H1 (cell line): Measurements from ENCODE around the gene MACROD2. TPM values are rescaled to one million over a fixed set of nuclear protein-coding genes. Genes with fewer than 3 reads are reported as not detected.

ENCODE experiments used
- CTCF ChIA-PET: fragments of 300-600 bp; sonication (Branson Sonifier 250); formaldehyde crosslinking; loops from one replicate; lab custom pipeline; 2021; ENCODE audit not compliant: partially characterized antibody; lab: Charles Lee
- POLR2A ChIA-PET: fragments of 300-600 bp; sonication (Branson Sonifier 250); formaldehyde crosslinking; loops from one replicate; lab custom pipeline; 2021; ENCODE audit warnings: inconsistent platforms; ENCODE audit not compliant: partially characterized antibody; lab: Charles Lee
- DNase-seq, 2 experiments: peaks; one replicate each; pipeline versions ENCODE4 v3.0.0 to v3.0.0-alpha.2; 2010 to 2022; ENCODE audit warnings: low spot score in 2 of 2, low read depth in 1 of 2, mixed read lengths in 1 of 2
- FAIRE-seq: peaks from 2 replicates; lab custom pipeline; 2011; peaks lifted over from hg19 to GRCh38; lab: Jason Lieb, UNC
- H2AFZ ChIP-seq: 2 replicates; pipeline ENCODE4 v1.8.1; 2012; ENCODE audit warnings: low read length, inconsistent platforms
- H2AK5ac ChIP-seq: 2 replicates; pipeline ENCODE4 v1.6.1; 2013; ENCODE audit warnings: low read depth, low read length
- H2BK120ac ChIP-seq: replicated peaks from 2 replicates; pipeline ENCODE3; 2013; ENCODE audit warnings: low read depth, low read length, inconsistent platforms
- H2BK12ac ChIP-seq: 2 replicates; pipeline ENCODE4 v1.6.1; 2013; ENCODE audit warnings: low read depth, low read length
- H2BK15ac ChIP-seq: 2 replicates; pipeline ENCODE4 v1.6.1; 2013; ENCODE audit warnings: low read length
- H2BK20ac ChIP-seq: 2 replicates; pipeline ENCODE4 v1.6.1; 2013; ENCODE audit warnings: low read length
- H2BK5ac ChIP-seq: 2 replicates; pipeline ENCODE4 v1.6.1; 2013; ENCODE audit warnings: low read depth, low read length
- H3K14ac ChIP-seq: 2 replicates; pipeline ENCODE4 v1.6.1; 2013; ENCODE audit warnings: inconsistent platforms; ENCODE audit not compliant: insufficient read length
- H3K18ac ChIP-seq: 2 replicates; pipeline ENCODE4 v1.6.1; 2013; ENCODE audit warnings: low read length; ENCODE audit errors: extremely low read depth
- H3K23ac ChIP-seq: 2 replicates; pipeline ENCODE4 v1.6.1; 2013; ENCODE audit warnings: inconsistent platforms; ENCODE audit not compliant: insufficient read length
- H3K23me2 ChIP-seq: 2 replicates; pipeline ENCODE4 v1.6.1; 2013; ENCODE audit warnings: low read depth, low read length
- H3K27ac ChIP-seq: 2 replicates; pipeline ENCODE4 v1.6.1; 2011; ENCODE audit warnings: low read depth, low read length, inconsistent platforms
- H3K27me3 ChIP-seq, 4 experiments: replicated peaks in 1 of 4; 1 replicate in 1 of 4; 2 replicates in 3 of 4; pipeline versions ENCODE4 v1.6.1 to v1.8.1; 2011 to 2013; ENCODE audit warnings: low read length in 3 of 4, mild to moderate bottlenecking in 3 of 4, inconsistent platforms in 2 of 4, mixed read lengths in 2 of 4, moderate library complexity in 1 of 4; ENCODE audit not compliant: control insufficient read depth in 3 of 4, insufficient read depth in 3 of 4; ENCODE audit errors: extremely low read depth in 1 of 4
- H3K36me3 ChIP-seq, 4 experiments: 2 replicates each; pipeline versions ENCODE4 v1.6.1 to v1.8.1; 2011 to 2013; ENCODE audit warnings: mild to moderate bottlenecking in 4 of 4, low read length in 3 of 4, moderate library complexity in 2 of 4, control low read depth in 1 of 4, inconsistent platforms in 1 of 4; ENCODE audit not compliant: insufficient read depth in 4 of 4, control insufficient read depth in 2 of 4
- H3K4ac ChIP-seq: replicated peaks from 2 replicates; pipeline ENCODE3; 2013; ENCODE audit warnings: low read length, low read depth, mixed read lengths, inconsistent platforms; ENCODE audit not compliant: insufficient read length
- H3K4me1 ChIP-seq, 4 experiments: replicated peaks in 1 of 4; 1 replicate in 1 of 4; 2 replicates in 3 of 4; pipeline versions ENCODE4 v1.6.1 to v1.8.1; 2011 to 2013; ENCODE audit warnings: low read length in 3 of 4, inconsistent platforms in 2 of 4, mixed read lengths in 1 of 4; ENCODE audit not compliant: insufficient read depth in 4 of 4, control insufficient read depth in 3 of 4
- H3K4me2 ChIP-seq, 2 experiments: 2 replicates each; pipeline versions ENCODE4 v1.6.1 to v1.8.1; 2011 to 2013; ENCODE audit warnings: low read depth in 2 of 2, low read length in 2 of 2, control low read depth in 1 of 2, inconsistent platforms in 1 of 2, mild to moderate bottlenecking in 1 of 2; ENCODE audit not compliant: insufficient read depth in 1 of 2
- H3K4me3 ChIP-seq, 4 experiments: fragments of 200-600, 300-600 bp in 1 of 4; sonication (generic), shearing (Covaris generic), sonication (Bioruptor Twin) in 1 of 4; 2 replicates each; pipeline versions ENCODE4 v1.5.1 to v1.8.1; 2011 to 2016; ENCODE audit warnings: low read length in 4 of 4, low read depth in 3 of 4, control low read depth in 2 of 4, inconsistent platforms in 2 of 4, mild to moderate bottlenecking in 2 of 4, mixed read lengths in 1 of 4, moderate library complexity in 1 of 4; ENCODE audit not compliant: insufficient read depth in 2 of 4; ENCODE audit errors: extremely low read depth in 1 of 4
- H3K56ac ChIP-seq: replicated peaks from 2 replicates; pipeline ENCODE3; 2013; ENCODE audit warnings: low read depth, mild to moderate bottlenecking, mixed read lengths, low read length, inconsistent platforms; ENCODE audit not compliant: insufficient read length
- H3K79me1 ChIP-seq: 2 replicates; pipeline ENCODE4 v1.6.1; 2013; ENCODE audit warnings: low read depth, low read length, control low read depth
- H3K79me2 ChIP-seq, 2 experiments: 2 replicates each; pipeline versions ENCODE4 v1.6.1 to v1.8.1; 2012 to 2013; ENCODE audit warnings: low read length in 2 of 2, mild to moderate bottlenecking in 2 of 2, inconsistent platforms in 1 of 2; ENCODE audit not compliant: insufficient read depth in 2 of 2, control insufficient read depth in 1 of 2
- H3K9ac ChIP-seq, 4 experiments: replicated peaks in 1 of 4; 1 replicate in 1 of 4; 2 replicates in 3 of 4; pipeline versions ENCODE4 v1.6.1 to v1.8.1; 2011 to 2013; ENCODE audit warnings: low read depth in 3 of 4, low read length in 3 of 4, control low read depth in 2 of 4, mild to moderate bottlenecking in 2 of 4, moderate library complexity in 2 of 4, inconsistent platforms in 1 of 4; ENCODE audit errors: extremely low read depth in 1 of 4
- H3K9me3 ChIP-seq, 2 experiments: 2 replicates each; pipeline versions ENCODE4 v1.6.1 to v1.8.1; 2012 to 2013; ENCODE audit warnings: mild to moderate bottlenecking in 2 of 2, moderate library complexity in 2 of 2, control low read depth in 1 of 2, inconsistent platforms in 1 of 2, low read depth in 1 of 2, low read length in 1 of 2, mixed read lengths in 1 of 2; ENCODE audit not compliant: insufficient read depth in 2 of 2
- H4K20me1 ChIP-seq, 2 experiments: replicated peaks in 1 of 2; 2 replicates each; pipeline versions ENCODE3 to v1.8.1; 2011 to 2013; ENCODE audit warnings: inconsistent platforms in 2 of 2, low read length in 2 of 2, mild to moderate bottlenecking in 1 of 2; ENCODE audit not compliant: insufficient read depth in 2 of 2, control insufficient read depth in 1 of 2
- H4K5ac ChIP-seq: 2 replicates; pipeline ENCODE4 v1.6.1; 2013; ENCODE audit warnings: low read length, low read depth, mixed read lengths, inconsistent platforms; ENCODE audit not compliant: insufficient read length
- H4K8ac ChIP-seq: 2 replicates; pipeline ENCODE4 v1.8.0; 2013; ENCODE audit warnings: mild to moderate bottlenecking, moderate library complexity, low read length, inconsistent platforms; ENCODE audit not compliant: insufficient read depth; ENCODE audit errors: extremely low read depth
- H4K91ac ChIP-seq: replicated peaks from 2 replicates; pipeline ENCODE3; 2013; ENCODE audit warnings: low read length, mixed read lengths, inconsistent platforms; ENCODE audit not compliant: insufficient read length
- BRCA1 ChIP-seq: IDR thresholded peaks from 2 replicates; pipeline ENCODE4 v1.6.1; 2012; ENCODE audit warnings: low read depth, low read length, improper control_type of control experiment
- E2F6 ChIP-seq: IDR thresholded peaks from 2 replicates; pipeline ENCODE4 v1.6.1; 2012; ENCODE audit warnings: inconsistent platforms
- SIRT6 ChIP-seq: IDR thresholded peaks from one replicate; pipeline ENCODE4 v1.7.1; 2012; ENCODE audit warnings: low read length, inconsistent platforms
- SUZ12 ChIP-seq: fragments of 200-600 bp; sonication (generic); IDR thresholded peaks from 2 replicates; pipeline ENCODE4 v1.6.1; 2012; ENCODE audit warnings: mild to moderate bottlenecking, inconsistent platforms, low read length, moderate library complexity, mixed read lengths
- WGBS, 2 experiments: shearing (Covaris generic) in 1 of 2; methylation state at CpG; one replicate each; pipeline versions ENCODE4 v1.1.6 to v1.1.7; 2013 to 2015; ENCODE audit warnings: low lambda C conversion rate in 2 of 2, mixed read lengths in 2 of 2, inconsistent platforms in 1 of 2, low coverage in 1 of 2, missing lambda C conversion rate in 1 of 2; ENCODE audit not compliant: insufficient replicate concordance in 2 of 2, insufficient coverage in 1 of 2, insufficient read length in 1 of 2; ENCODE audit errors: extremely low coverage in 1 of 2, missing lambda C conversion rate in 1 of 2; 5-methylcytosine and 5-hydroxymethylcytosine counted together
- polyA plus RNA-seq, 7 experiments: library from polyadenylated mRNA; depleted of rRNA in 3 of 7; stranded (reverse) in 5 of 7; unstranded in 2 of 7; fragments of >200 nt in 5 of 7; fragments of 200-250 nt in 2 of 7; gene quantifications; 1 replicate in 5 of 7; 2 replicates in 1 of 7; 4 replicates in 1 of 7; pipeline versions ENCODE4 v1.2.1 to v1.2.3, GENCODE V29; 2011 to 2013; ENCODE audit warnings: missing spikeins in 2 of 7, mixed read lengths in 2 of 7
- total RNA-seq: library from RNA; stranded (reverse); fragmentation: NEBNext Ultra II Directional; extraction: Animal tissue kit (Norgen Biotek cat#: 25700); gene quantifications from 2 replicates; pipeline ENCODE4 v1.2.1, GENCODE V29; 2021

Gene MACROD2
- total and polyA plus RNA-seq, 2 of the 8 experiments (the other 6 are each of a cell fraction or from before 2014, with no cell fraction given), result 0.70 to 3.9 TPM

GRCh38 chr20:14723614-14724013 lies 728.3 kb downstream of the MACROD2 start:
- Histone ChIP-seq H3K79me2 (no peaks in the 10 kb centered on the region), H3K4ac (no peak overlapping the region), H2AK5ac (no peak overlapping the region), H2BK20ac (no peak overlapping the region), H3K14ac (no peak overlapping the region), H3K18ac (no peak overlapping the region), H4K5ac (no peak overlapping the region), H2AFZ (no peak overlapping the region), H3K9me3 (no peaks in the 10 kb centered on the region), H3K4me1 (no peaks in the 10 kb centered on the region), H2BK5ac (no peak overlapping the region), H3K56ac (no peak overlapping the region), H3K23me2 (no peaks in the 10 kb centered on the region; the same call in 1 of the 2 replicates), H4K8ac (no peak overlapping the region)
- POLR2A ChIA-PET, result no interaction called here
- CTCF ChIA-PET, result interaction anchor here (0.6 to 1.1 kb wide), 2 partner anchors 20 to 523 kb away, joined by 3 read pairs; no protein-coding TSS in a partner anchor
- FAIRE-seq (no peak), DNase-seq (no peak)
- TF ChIP-seq SUZ12 (no peak), SIRT6 (no peak), BRCA1 (no peak), E2F6 (no peak)
- TF ChIP-seq, all 59 proteins: peak for 0
- Histone ChIP-seq H3K4me2 (no peak overlapping the region), H2BK12ac (no peak overlapping the region), H2BK120ac (no peak overlapping the region), H3K36me3 (no peaks in the 10 kb centered on the region), H3K9ac (no peak overlapping the region), H3K4me3 (no peak overlapping the region), H2BK15ac (no peak overlapping the region), H3K27me3 (no peaks in the 10 kb centered on the region), H4K20me1 (no peaks in the 10 kb centered on the region), H3K23ac (no peak overlapping the region), H3K27ac (no peak overlapping the region), H4K91ac (no peak overlapping the region), H3K79me1 (no peaks in the 10 kb centered on the region)
- WGBS, 2 experiments, result 95% methylated on average over 3 of the region's 3 CpGs; no CpG with 5 or more reads in 1 of the 2 experiments
